Measurements from ENCODE around the gene NAGLU.
"Not testable (repeated sequence)": the region's sequence is repeated elsewhere in the genome, so short reads cannot be mapped to it uniquely, and the experiment has no call there.

NAGLU gene

GRCh38 chr17:42521666-42522262, 14.3 kb upstream of the NAGLU start:
- no peak for DNase-seq

DNA sequence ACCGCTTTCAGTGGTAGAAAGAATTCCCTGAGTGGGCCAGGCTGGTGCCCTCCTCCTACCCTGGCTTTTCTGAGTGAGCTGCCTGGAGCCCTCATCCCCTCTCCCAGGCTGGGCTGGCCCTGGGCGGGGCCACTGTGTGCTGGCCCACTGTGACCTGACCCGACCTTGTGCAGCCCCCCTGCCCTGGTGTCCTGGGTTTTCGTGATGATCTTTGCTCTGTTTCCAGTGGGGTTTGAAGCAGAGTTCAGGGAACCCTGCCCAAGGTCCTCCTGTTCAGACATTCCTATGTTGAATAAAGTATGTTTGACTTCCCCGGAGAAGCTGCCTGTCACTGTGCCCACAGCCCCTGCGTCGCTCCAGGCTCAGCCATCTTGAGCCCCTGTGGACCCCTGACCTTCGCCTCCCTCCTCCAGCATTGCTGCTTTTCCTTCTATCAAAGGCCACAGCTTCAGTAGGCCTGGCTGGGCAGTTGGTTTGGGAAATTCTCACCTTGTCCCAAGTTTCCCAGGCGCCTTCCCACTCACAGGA, 13.7 kb upstream of the NAGLU start:
- DNase-seq: no peak

- no peak for DNase-seq
These were observed 13.2 kb upstream of the NAGLU start for GRCh38 chr17:42522798-42523278.

DNA sequence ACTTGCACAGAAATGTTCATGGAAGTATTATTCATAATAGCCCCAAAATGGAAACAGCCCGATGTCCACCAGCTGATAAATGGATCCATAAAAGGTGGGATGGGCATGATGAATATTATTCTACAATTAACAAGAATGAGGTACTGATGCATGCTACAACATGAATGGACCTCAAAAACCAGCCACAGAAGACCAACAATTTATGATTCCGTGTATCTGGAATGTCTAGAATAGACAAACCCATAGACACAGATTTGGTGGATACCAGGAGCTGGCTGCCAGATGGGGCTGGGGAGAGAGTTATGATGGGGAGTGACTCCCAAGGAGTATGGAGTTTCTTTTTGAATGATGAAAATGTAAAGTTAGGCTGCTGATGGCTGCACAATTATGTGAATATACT, 10.8 kb upstream of the NAGLU start:
- no peak for DNase-seq

GRCh38 chr17:42526031-42526444, 10.0 kb upstream of the NAGLU start:
- DNase-seq: no peak

DNA sequence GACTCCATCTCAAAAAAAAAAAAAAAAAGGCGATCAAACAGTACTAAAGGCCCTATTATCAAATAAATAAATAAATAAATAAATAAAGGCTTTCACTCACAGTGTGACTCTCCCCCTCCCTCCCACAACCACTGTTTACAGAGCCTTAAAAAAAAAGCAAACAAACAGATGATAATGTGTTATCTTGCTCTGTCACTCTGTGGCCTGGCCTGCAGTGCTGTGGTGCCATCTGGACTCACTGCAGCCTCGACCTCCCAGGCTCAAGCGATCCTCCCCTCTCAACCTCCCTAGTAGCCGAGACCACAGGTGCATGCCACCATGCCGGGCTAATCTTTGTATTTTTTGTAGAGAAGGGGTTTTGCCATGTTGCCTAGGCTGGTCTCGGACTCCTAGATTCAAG, 8.1 kb upstream of the NAGLU start:
- DNase-seq: no peak

DNA sequence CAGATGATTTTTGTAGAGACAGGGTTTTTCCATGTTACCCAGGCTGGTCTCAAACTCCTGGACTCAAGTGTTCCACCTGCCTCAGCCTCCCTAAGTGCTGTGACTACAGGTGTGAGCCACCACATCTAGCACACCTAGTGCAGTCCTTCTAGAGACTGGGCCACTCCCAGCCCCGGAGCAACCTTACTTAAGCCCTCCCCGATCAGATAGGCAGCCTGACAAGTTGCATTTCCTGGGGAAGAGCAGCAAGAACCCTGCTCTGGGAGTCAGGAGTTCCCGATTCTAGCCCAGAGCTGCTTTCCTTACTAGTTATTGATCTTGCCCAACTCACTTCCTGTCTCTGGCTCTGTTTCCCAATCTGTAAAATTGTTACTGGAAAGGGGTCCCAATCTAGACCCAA, 7.0 kb upstream of the NAGLU start:
- no peak for DNase-seq

- DNase-seq: no peak
These were observed 5.0 kb upstream of the NAGLU start for GRCh38 chr17:42530952-42531454.

DNA sequence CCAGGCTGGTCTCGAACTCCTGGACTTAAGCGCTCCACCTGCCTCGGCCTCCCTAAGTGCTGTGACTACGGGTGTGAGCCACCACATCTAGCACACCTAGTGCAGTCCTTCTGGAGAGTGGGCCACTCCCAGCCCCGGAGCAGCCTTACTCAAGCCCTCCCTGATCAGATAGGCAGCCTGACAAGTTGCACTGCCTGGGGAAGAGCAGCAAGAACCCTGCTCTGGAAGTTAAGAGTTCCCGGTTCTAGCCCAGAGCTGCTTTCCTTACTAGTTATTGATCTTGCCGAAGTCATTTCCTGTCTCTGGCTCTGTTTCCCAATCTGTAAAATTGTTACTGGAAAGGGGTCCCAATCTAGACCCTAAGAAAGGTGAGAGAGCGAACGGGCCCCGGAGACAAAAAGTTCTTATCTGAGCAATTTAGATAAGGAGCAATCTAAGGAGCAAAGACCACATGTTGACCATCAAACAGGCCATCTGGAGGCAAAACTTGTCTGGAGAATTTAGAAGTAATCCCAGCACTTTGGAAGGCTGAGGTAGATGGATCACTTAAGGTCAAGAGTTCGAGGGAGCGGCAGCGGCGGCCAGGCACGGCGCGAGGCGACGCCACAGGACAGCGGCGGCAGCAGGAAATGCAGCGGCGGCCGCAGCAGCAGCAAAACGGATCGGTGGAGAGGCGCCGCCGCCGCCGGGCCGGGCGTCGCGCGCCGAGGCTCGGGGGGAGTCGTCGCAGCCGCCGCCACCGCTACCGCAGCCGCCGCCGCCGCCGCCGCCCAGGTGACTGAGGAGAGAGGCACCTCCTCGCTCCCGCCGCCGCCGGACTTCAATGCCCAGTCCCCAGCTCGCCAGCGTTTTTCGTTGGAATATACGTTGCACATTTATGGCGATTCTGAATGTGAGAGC, 4.3 kb upstream of the NAGLU start:
- DNase-seq: peak; percentile 17

DNA sequence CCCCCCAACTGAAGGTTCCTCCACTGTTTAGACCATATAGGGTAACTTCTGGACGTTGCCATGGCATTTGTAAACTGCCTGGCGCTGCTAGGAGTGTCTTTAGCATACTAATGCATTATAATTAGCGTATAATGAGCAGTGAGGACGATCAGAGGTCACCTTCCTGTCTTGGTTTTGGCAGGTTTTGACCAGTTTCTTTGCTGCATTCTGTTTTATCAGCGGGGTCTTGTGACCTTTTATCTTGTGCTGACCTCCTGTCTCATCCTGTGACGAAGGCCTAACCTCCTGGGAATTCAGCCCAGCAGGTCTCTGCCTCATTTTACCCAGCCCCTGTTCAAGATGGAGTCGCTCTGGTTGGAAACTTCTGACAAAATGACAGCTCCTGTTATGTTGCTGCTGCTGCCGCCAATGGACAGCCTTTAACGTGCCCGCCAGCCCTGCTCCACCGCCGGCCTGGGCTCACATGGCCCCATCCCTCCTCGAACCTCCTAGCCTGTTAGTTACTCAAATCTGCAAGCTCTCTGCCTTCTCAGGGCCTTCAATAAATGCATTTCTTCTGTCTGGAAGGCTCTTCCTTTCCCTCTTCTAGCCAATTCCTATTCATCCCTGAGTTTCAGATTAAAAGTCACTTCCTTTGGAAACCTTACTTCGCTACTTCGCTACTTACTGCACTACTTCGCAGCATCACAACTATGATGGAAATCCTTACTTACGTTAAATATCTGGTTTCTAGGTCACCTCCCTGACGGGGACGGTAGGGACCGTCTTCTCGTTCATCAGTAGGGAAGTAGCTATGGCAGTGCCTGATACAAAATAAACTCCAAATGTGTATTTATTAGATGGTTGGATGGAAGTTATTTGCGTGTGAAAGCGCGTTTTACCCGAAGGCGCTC, 640 bp upstream of the NAGLU start:
- DNase-seq: no peak

GRCh38 chr17:42536372-42537155, 523 bp downstream of the NAGLU start:
- peak; percentile 57 for DNase-seq

DNA sequence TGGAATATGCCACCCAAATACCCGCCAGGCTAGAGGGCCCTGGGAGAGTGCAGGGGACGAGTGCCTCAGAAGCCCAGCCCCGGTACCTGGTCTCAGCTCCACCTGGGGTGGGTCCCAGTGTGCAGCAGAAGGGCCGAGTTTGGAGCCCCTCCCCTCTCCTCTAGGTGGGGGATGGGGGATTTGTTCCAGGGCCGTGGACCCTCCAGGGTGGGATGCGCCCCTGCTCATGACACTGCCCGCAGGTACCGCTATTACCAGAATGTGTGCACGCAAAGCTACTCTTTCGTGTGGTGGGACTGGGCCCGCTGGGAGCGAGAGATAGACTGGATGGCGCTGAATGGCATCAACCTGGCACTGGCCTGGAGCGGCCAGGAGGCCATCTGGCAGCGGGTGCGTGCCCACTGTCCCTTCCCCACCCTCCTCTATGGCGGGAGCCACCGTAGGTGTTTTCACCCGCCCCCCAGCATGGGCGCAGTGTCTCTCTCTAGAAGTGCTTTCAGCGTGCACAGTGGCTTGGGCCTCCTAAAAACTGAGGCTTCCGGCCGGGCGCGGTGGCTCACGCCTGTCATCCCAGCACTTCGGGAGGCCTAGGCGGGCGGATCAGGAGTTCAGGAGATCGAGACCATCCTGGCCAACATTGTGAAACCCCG, 1.2 kb downstream of the NAGLU start:
- no peak for DNase-seq

- no peak for DNase-seq
These were observed 1.9 kb downstream of the NAGLU start for GRCh38 chr17:42537826-42538451.

GRCh38 chr17:42538482-42538881, 2.4 kb downstream of the NAGLU start:
- no peak for DNase-seq

GRCh38 chr17:42540558-42540957, 4.5 kb downstream of the NAGLU start:
- not testable (repeated sequence) for DNase-seq

DNA sequence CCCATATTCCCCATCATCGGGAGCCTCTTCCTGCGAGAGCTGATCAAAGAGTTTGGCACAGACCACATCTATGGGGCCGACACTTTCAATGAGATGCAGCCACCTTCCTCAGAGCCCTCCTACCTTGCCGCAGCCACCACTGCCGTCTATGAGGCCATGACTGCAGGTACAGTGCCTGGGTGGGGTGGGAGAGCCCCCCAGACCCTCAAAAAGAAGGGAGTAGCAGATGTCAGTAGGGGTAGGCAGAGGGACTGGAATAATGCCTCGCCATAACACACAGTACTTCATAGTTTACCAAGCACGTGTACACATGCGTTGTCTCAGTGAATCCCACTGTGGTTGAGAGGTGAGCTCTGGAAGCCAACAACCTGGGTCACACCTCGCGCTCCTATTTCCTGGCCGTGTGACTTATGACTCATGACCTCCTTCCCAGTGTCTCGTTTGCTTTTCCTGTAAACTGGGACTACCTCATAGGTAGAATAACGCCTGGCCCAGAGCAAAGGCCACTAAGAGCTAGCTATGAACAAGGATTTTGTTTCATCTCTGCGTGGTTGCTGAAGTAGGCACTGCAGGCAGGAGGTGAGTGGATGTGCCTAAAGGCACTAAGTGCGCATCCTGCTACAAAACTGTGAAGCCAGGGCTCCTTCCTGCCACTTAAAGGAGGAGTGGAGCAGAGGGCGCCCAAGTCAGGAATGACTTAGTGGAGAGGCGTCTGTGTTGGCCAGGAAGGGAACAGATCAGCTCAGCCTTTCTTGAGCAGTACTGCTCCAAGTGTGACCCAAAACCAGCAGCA, 5.2 kb downstream of the NAGLU start:
- no peak for DNase-seq

DNA sequence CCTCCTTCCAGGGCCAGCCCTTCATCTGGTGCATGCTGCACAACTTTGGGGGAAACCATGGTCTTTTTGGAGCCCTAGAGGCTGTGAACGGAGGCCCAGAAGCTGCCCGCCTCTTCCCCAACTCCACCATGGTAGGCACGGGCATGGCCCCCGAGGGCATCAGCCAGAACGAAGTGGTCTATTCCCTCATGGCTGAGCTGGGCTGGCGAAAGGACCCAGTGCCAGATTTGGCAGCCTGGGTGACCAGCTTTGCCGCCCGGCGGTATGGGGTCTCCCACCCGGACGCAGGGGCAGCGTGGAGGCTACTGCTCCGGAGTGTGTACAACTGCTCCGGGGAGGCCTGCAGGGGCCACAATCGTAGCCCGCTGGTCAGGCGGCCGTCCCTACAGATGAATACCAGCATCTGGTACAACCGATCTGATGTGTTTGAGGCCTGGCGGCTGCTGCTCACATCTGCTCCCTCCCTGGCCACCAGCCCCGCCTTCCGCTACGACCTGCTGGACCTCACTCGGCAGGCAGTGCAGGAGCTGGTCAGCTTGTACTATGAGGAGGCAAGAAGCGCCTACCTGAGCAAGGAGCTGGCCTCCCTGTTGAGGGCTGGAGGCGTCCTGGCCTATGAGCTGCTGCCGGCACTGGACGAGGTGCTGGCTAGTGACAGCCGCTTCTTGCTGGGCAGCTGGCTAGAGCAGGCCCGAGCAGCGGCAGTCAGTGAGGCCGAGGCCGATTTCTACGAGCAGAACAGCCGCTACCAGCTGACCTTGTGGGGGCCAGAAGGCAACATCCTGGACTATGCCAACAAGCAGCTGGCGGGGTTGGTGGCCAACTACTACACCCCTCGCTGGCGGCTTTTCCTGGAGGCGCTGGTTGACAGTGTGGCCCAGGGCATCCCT, 7.4 kb downstream of the NAGLU start:
- DNase-seq: no peak

GRCh38 chr17:42544874-42545283, 8.8 kb downstream of the NAGLU start:
- no peak for DNase-seq
